Hepatocyte (in vitro differentiated cells): ENCODE results near the gene MUC5AC.

Experiments used
- CTCF ChIP-seq: fragments of 200-600 bp; sonication (generic); IDR thresholded peaks from 2 replicates; pipeline ENCODE4 v1.5.1; 2016; ENCODE audit warnings: antibody characterized with exemption, mild to moderate bottlenecking; ENCODE audit not compliant: poor library complexity
- EZH2 ChIP-seq: fragments of 200-600 bp; sonication (generic); IDR thresholded peaks from 2 replicates; pipeline ENCODE4 v1.6.1; 2016; ENCODE audit warnings: antibody characterized with exemption, mild to moderate bottlenecking, borderline replicate concordance
- EZH2phosphoT487 ChIP-seq: fragments of 200-600 bp; sonication (generic); IDR thresholded peaks from one replicate; pipeline ENCODE4 v1.6.1; 2018; ENCODE audit warnings: antibody characterized with exemption, mild to moderate bottlenecking, low read depth, moderate library complexity; ENCODE audit not compliant: unreplicated experiment, severe bottlenecking

- TF ChIP-seq CTCF: no peak
- TF ChIP-seq EZH2: no peak
- TF ChIP-seq EZH2phosphoT487: no peak
Measured at GRCh38 chr11:1163911-1164735, 6.4 kb downstream of the MUC5AC start.
